Fibroblast of skin of left quadriceps (primary cell): ENCODE measurements around the gene TOB2.

Experiments
- DNase-seq, 2 experiments: peaks; one replicate each; pipeline ENCODE4 v3.0.0-alpha.2; 2013; ENCODE audit warnings: low read depth in 2 of 2

Gene TOB2

DNA sequence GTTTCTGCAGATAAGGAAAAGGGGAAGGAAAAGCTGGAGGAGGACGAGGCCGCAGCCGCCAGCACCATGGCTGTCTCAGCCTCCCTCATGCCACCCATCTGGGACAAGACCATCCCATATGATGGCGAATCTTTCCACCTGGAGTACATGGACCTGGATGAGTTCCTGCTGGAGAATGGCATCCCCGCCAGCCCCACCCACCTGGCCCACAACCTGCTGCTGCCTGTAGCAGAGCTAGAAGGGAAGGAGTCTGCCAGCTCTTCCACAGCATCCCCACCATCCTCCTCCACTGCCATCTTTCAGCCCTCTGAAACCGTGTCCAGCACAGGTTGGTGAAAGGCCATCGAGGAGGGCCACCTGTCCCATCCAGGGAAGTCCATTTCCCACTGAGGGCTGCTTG, 59.3 kb downstream of the TOB2 start:
- DNase-seq: no peak

DNA sequence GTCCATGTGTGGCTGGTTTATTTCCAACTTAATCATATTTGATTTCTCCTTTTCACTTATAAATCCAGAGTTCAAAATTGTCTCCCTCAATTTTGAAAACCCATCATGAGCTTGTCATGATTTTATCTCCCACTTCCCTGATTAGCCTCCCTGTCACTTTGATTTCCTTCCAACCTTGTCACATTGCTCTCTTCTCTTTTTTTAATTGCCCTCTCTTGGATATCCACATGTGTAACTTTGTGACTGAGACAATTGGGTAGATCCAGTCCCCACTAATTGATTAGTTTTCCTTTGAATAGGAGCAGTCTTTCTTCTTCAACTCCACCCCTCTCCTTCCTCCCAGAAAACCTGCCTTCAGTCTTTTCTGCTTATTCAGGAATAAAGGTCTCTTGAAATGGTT, 62.5 kb downstream of the TOB2 start:
- no peak for DNase-seq
